ENCODE results near the gene CIAPIN1. TPM values are rescaled to one million over a fixed set of nuclear protein-coding genes. Genes with fewer than 3 reads are reported as not detected.

Gene CIAPIN1
- total and polyA plus RNA-seq, 2 donors from 2014 or later: 53.6 to 56.3 TPM

- Histone ChIP-seq H3K36me3 (ENCODE audit: control insufficient read depth in 2 of 3, insufficient read depth in 3 of 3, low read length in 3 of 3) (peaks cover 13 to 70% (median 49%) of the 10 kb centered on the region in 3 donors), H3K27me3 (ENCODE audit: control insufficient read depth, insufficient read depth, low read length) (no peaks in the 10 kb centered on the region), H3K9ac (ENCODE audit: low read length in 3 of 3) (no peak overlapping the region), H3K4me3 (ENCODE audit: low read length in 3 of 3) (no peak overlapping the region), H3K27ac (ENCODE audit: low read depth in 2 of 2, low read length in 2 of 2) (no peak overlapping the region), H3K4me1 (ENCODE audit: control insufficient read depth in 2 of 3, insufficient read depth in 2 of 3, low read depth in 1 of 3, low read length in 3 of 3) (peaks cover 0 to 43% (median 19%) of the 10 kb centered on the region in 3 donors), H3K9me3 (ENCODE audit: control insufficient read depth in 2 of 3, insufficient read depth in 1 of 3, low read length in 3 of 3) (no peaks in the 10 kb centered on the region)
- intact Hi-C loops (cut with DNase I): no loop called here
- no peak for DNase-seq
- no peak for TF ChIP-seq CTCF (IDR thresholded peaks at IDR 0.05; ENCODE audit: borderline replicate concordance, extremely low read depth, insufficient read depth)
- no peak for FAIRE-seq
Observed at GRCh38 chr16:57468346-57468745, 21.2 kb upstream of the CIAPIN1 start.

DNA sequence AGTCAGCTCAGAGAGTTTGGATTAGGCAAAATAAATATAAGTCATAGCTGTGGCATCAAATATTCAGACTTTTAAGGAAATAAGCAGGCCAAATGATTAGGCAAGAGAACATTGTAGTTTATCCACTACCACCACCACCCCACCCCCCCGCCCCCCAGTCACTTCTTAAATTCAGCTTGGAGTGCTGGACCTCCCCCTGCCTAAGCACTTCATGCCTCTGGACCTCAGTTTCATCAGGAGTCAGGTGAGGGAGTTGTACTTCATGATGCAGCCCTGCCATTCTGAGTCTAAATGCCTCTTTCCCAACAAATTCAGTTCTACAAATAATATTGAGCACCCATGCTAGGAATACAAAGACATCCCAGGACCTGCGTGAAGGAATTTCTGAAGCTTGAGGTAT lies 17.3 kb upstream of the CIAPIN1 start:
- no peak for TF ChIP-seq CTCF (IDR thresholded peaks at IDR 0.05; ENCODE audit: borderline replicate concordance, extremely low read depth, insufficient read depth)
- H3K36me3 ChIP-seq (ENCODE audit: control insufficient read depth in 2 of 3, insufficient read depth in 3 of 3, low read length in 3 of 3): peaks cover 11 to 57% (median 41%) of the 10 kb centered on the region in 3 donors
- H3K27me3 ChIP-seq (ENCODE audit: control insufficient read depth, insufficient read depth, low read length): no peaks in the 10 kb centered on the region
- intact Hi-C loops (cut with DNase I): no loop called here
- peaks cover 0 to 20% (median 4%) of the 10 kb centered on the region in 3 donors for H3K4me1 ChIP-seq (ENCODE audit: control insufficient read depth in 2 of 3, insufficient read depth in 2 of 3, low read depth in 1 of 3, low read length in 3 of 3)
- no peaks in the 10 kb centered on the region for H3K9me3 ChIP-seq (ENCODE audit: control insufficient read depth in 2 of 3, insufficient read depth in 1 of 3, low read length in 3 of 3)
- H3K4me3 ChIP-seq (ENCODE audit: low read length in 3 of 3): no peak overlapping the region
- no peak overlapping the region for H3K9ac ChIP-seq (ENCODE audit: low read length in 3 of 3)
- FAIRE-seq (no peak), DNase-seq (no peak)
- no peak overlapping the region for H3K27ac ChIP-seq (ENCODE audit: low read depth in 2 of 2, low read length in 2 of 2)

DNA sequence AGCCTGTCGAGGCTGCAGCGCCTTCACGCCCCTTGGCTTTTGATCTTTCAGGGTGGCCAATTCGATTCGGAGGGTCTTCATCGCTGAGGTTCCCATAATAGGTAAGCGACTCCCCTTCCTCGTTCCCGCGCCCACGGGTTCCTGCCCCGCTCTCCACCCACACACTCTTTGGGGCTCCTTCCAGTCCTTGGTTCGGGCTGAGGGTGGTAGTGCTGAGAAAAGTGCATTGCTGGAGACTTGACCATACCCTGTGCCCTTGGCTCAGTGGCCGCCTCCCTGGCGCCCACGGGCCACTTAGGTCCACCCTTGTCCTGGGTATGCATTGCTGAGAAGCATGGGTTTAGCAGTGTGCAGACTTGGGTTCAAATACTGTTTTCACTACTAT lies 15.8 kb upstream of the CIAPIN1 start:
- peak overlapping the region; percentile 85 to 90 (median 86) for H3K9ac ChIP-seq (ENCODE audit: low read length in 3 of 3)
- peak overlapping the region; percentile 76 to 92 (median 89) for H3K4me3 ChIP-seq (ENCODE audit: low read length in 3 of 3)
- H3K4me1 ChIP-seq (ENCODE audit: control insufficient read depth in 2 of 3, insufficient read depth in 2 of 3, low read depth in 1 of 3, low read length in 3 of 3): peaks cover 0 to 19% (median 4%) of the 10 kb centered on the region in 3 donors
- H3K36me3 ChIP-seq (ENCODE audit: control insufficient read depth in 2 of 3, insufficient read depth in 3 of 3, low read length in 3 of 3): peaks cover 11 to 57% (median 41%) of the 10 kb centered on the region in 3 donors
- DNase-seq (no peak), FAIRE-seq (no peak)
- H3K27me3 ChIP-seq (ENCODE audit: control insufficient read depth, insufficient read depth, low read length): no peaks in the 10 kb centered on the region
- no peak for TF ChIP-seq CTCF (IDR thresholded peaks at IDR 0.05; ENCODE audit: borderline replicate concordance, extremely low read depth, insufficient read depth)
- peak overlapping the region; percentile 18 to 71 for H3K27ac ChIP-seq (ENCODE audit: low read depth in 2 of 2, low read length in 2 of 2)
- intact Hi-C loops (cut with DNase I): no loop called here
- H3K9me3 ChIP-seq (ENCODE audit: control insufficient read depth in 2 of 3, insufficient read depth in 1 of 3, low read length in 3 of 3): no peaks in the 10 kb centered on the region

Measured in kidney (tissue), 14 donors.